Mesendoderm (in vitro differentiated cells): ENCODE data around the gene TSPAN11.

Experiments
- DNase-seq: peaks from one replicate; pipeline ENCODE4 v3.0.0; 2013
- H2AK5ac ChIP-seq: 2 replicates; pipeline ENCODE4 v1.6.1; 2013; ENCODE audit warnings: low read length, inconsistent platforms
- H2BK120ac ChIP-seq: 2 replicates; pipeline ENCODE4 v1.6.1; 2013; ENCODE audit warnings: low read depth, mild to moderate bottlenecking, low read length, moderate library complexity, mixed read lengths
- H2BK15ac ChIP-seq: replicated peaks from 2 replicates; pipeline ENCODE4 v1.6.1; 2013; ENCODE audit warnings: low read depth, mild to moderate bottlenecking, moderate library complexity
- H2BK5ac ChIP-seq: 2 replicates; pipeline ENCODE4 v1.6.1; 2013; ENCODE audit warnings: low read length, inconsistent platforms
- H3K18ac ChIP-seq: 2 replicates; pipeline ENCODE4 v1.6.1; 2013; ENCODE audit warnings: mild to moderate bottlenecking, low read length, mixed read lengths
- H3K23ac ChIP-seq: one replicate; pipeline ENCODE4 v1.6.1; 2013; ENCODE audit warnings: low read length
- H3K27ac ChIP-seq: 2 replicates; pipeline ENCODE4 v1.5.1; 2013; ENCODE audit warnings: low read depth, mild to moderate bottlenecking, inconsistent platforms, low read length, moderate library complexity
- H3K27me3 ChIP-seq: 2 replicates; pipeline ENCODE4 v1.6.1; 2013; ENCODE audit warnings: low read length, control low read depth, mild to moderate bottlenecking, inconsistent platforms; ENCODE audit not compliant: insufficient read depth, poor library complexity
- H3K36me3 ChIP-seq: 2 replicates; pipeline ENCODE4 v1.6.1; 2013; ENCODE audit warnings: low read length, inconsistent platforms; ENCODE audit not compliant: control insufficient read depth, insufficient read depth
- H3K4ac ChIP-seq: one replicate; pipeline ENCODE4 v1.6.1; 2013; ENCODE audit warnings: low read depth, mild to moderate bottlenecking, low read length, moderate library complexity
- H3K4me1 ChIP-seq: 2 replicates; pipeline ENCODE4 v1.6.1; 2013; ENCODE audit warnings: low read depth, low read length, inconsistent platforms; ENCODE audit not compliant: control insufficient read depth
- H3K4me2 ChIP-seq: 2 replicates; pipeline ENCODE4 v1.6.1; 2013; ENCODE audit warnings: low read length
- H3K4me3 ChIP-seq: 2 replicates; pipeline ENCODE4 v1.5.1; 2013; ENCODE audit warnings: mild to moderate bottlenecking, low read length
- H3K56ac ChIP-seq: one replicate; pipeline ENCODE4 v1.6.1; 2013; ENCODE audit warnings: low read length
- H3K79me1 ChIP-seq: 2 replicates; pipeline ENCODE4 v1.6.1; 2013; ENCODE audit warnings: low read length, inconsistent platforms
- H3K79me2 ChIP-seq: 2 replicates; pipeline ENCODE4 v1.6.1; 2013; ENCODE audit warnings: mild to moderate bottlenecking, low read length; ENCODE audit not compliant: control insufficient read depth, insufficient read depth
- H3K9ac ChIP-seq: 2 replicates; pipeline ENCODE4 v1.6.1; 2013; ENCODE audit warnings: low read length, inconsistent platforms
- H4K5ac ChIP-seq: one replicate; pipeline ENCODE4 v1.6.1; 2013; ENCODE audit warnings: low read length
- H4K8ac ChIP-seq: one replicate; pipeline ENCODE4 v1.6.1; 2013; ENCODE audit warnings: low read depth, mild to moderate bottlenecking, control low read depth, low read length, moderate library complexity
- WGBS: extraction: QIAGEN DNeasy Blood & Tissue Kit; methylation state at CpG from one replicate; pipeline ENCODE4 v1.1.7; 2013; ENCODE audit warnings: low lambda C conversion rate, missing lambda C conversion rate; ENCODE audit not compliant: insufficient coverage; ENCODE audit errors: extremely low coverage; 5-methylcytosine and 5-hydroxymethylcytosine counted together

Gene TSPAN11

DNA sequence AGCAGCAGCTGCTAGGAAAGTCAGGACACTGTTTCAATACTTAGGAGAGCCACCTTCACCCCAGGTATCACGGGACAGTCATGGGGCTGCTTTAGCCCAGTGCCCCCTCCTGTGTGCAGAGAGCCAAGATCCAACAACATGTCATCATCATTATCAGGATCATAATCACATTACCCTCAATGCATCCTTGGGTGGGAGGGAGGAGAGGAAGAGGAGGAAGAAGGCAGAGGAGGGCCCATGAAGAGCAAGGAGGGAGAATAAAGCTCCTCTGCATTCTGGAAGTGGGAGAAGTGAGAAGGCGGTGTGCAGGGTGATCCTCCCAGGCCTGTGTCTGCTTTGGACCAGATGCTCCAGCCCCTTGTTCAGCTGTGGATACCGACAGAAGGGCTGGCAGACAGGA lies 64.2 kb downstream of the TSPAN11 start:
- Histone ChIP-seq H4K5ac (no peak overlapping the region), H3K27ac (no peak overlapping the region), H2BK15ac (no peak overlapping the region), H3K27me3 (no peaks in the 10 kb centered on the region), H3K4me1 (no peaks in the 10 kb centered on the region), H2AK5ac (no peak overlapping the region), H3K79me1 (no peaks in the 10 kb centered on the region), H3K23ac (no peak overlapping the region), H2BK5ac (no peak overlapping the region), H4K8ac (no peak overlapping the region), H3K4me2 (no peak overlapping the region), H3K4ac (no peak overlapping the region), H3K18ac (no peak overlapping the region), H3K36me3 (no peaks in the 10 kb centered on the region), H3K56ac (no peak overlapping the region), H3K9ac (no peak overlapping the region), H3K79me2 (no peaks in the 10 kb centered on the region), H3K4me3 (no peak overlapping the region), H2BK120ac (no peak overlapping the region)
- DNase-seq = no peak
- WGBS = no CpG with 5 or more reads among the region's 3 CpGs

DNA sequence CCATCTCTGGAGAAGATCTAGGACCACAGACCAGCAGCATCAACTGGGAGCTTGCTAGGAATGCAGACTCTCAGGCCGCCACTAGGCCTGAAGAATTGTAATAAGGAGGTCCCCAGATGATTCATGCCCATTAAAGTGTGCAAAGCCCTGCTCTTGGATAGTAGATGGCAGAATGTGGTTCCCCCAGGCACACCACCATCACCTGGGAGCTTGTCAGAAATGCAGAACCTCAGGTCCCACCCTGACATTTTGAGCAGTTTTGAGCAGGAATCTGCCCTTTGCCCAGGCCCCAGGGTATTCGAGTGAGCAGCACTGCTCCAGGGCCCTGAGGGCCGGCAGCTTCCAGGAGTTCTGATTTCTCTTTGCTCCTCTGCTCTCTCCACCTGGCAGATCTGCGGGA lies 64.9 kb downstream of the TSPAN11 start:
- H3K4ac ChIP-seq = no peak overlapping the region
- no CpG with 5 or more reads among the region's 4 CpGs for WGBS

GRCh38 chr12:30992381-30992780 lies 65.8 kb downstream of the TSPAN11 start:
- Histone ChIP-seq H3K4me2 (no peak overlapping the region), H3K4me1 (no peaks in the 10 kb centered on the region), H2BK120ac (no peak overlapping the region), H2BK5ac (no peak overlapping the region), H4K5ac (no peak overlapping the region), H3K18ac (no peak overlapping the region), H3K27me3 (no peaks in the 10 kb centered on the region), H2BK15ac (no peak overlapping the region), H3K79me2 (no peaks in the 10 kb centered on the region), H3K4me3 (no peak overlapping the region), H3K36me3 (no peaks in the 10 kb centered on the region), H3K27ac (no peak overlapping the region), H2AK5ac (no peak overlapping the region), H3K79me1 (no peaks in the 10 kb centered on the region), H3K56ac (no peak overlapping the region), H4K8ac (no peak overlapping the region), H3K9ac (no peak overlapping the region), H3K4ac (no peak overlapping the region), H3K23ac (no peak overlapping the region)
- DNase-seq = no peak
- WGBS = no CpG with 5 or more reads among the region's 4 CpGs

More for the DNA sequence above, 64.9 kb downstream of the TSPAN11 start:
- Histone ChIP-seq H3K18ac (no peak overlapping the region), H4K5ac (no peak overlapping the region), H3K36me3 (no peaks in the 10 kb centered on the region), H3K9ac (no peak overlapping the region), H3K79me1 (no peaks in the 10 kb centered on the region), H3K4me2 (no peak overlapping the region), H2BK120ac (no peak overlapping the region), H3K79me2 (no peaks in the 10 kb centered on the region), H3K56ac (no peak overlapping the region), H2AK5ac (no peak overlapping the region), H3K4me3 (no peak overlapping the region), H4K8ac (no peak overlapping the region), H2BK15ac (no peak overlapping the region), H3K27ac (no peak overlapping the region), H3K27me3 (no peaks in the 10 kb centered on the region), H2BK5ac (no peak overlapping the region), H3K23ac (no peak overlapping the region), H3K4me1 (no peaks in the 10 kb centered on the region)
- DNase-seq = no peak

DNA sequence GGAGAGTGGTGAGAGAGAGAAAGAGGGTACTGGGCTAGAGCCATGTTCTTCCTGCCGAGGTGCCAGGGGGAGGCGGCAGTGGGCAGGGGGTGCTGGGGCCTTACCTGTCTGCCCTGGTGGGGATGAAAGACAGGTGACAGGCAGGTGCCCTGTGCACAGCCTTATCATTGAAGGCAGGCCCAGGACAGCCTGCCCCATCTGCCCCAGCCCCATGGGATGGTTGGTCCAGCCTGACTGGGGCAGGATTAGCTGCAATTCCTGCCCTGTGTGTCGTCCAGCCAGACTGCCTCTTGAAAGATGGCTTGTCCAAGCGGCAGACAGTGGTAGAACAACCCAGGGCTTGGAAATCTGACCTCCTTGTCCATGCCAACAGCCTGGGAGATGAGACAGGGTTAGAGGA lies 67.2 kb downstream of the TSPAN11 start:
- Histone ChIP-seq H3K18ac (no peak overlapping the region), H3K4me1 (no peaks in the 10 kb centered on the region), H3K36me3 (no peaks in the 10 kb centered on the region), H3K79me2 (no peaks in the 10 kb centered on the region), H2BK120ac (no peak overlapping the region), H2BK15ac (no peak overlapping the region), H3K4ac (no peak overlapping the region), H3K27me3 (no peaks in the 10 kb centered on the region), H3K23ac (no peak overlapping the region), H3K56ac (no peak overlapping the region), H2AK5ac (no peak overlapping the region), H3K4me2 (no peak overlapping the region), H3K4me3 (no peak overlapping the region), H4K8ac (no peak overlapping the region), H3K27ac (no peak overlapping the region), H3K9ac (no peak overlapping the region), H2BK5ac (no peak overlapping the region), H3K79me1 (no peaks in the 10 kb centered on the region), H4K5ac (no peak overlapping the region)
- no peak for DNase-seq
- WGBS = no CpG with 5 or more reads among the region's 4 CpGs

DNA sequence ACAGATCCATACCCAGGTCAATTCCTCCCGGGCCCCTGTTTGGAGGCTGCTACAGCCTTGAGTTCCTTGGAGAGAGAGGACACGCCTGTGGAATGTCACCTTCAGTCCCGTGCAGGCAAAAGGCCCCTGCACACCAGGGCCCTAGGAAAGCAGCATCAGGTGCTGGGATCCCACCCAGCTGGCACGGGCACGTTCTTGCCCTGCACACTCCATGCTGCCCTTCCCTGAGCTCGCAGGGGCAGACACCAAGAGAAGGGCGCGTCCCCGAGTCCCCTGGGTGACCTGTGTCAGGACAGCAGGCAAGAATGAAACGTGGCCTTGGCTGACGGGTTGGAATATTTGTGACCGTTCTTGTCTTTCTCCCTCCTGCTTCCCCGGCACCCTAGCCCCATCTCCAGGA lies 67.7 kb downstream of the TSPAN11 start:
- Histone ChIP-seq H2AK5ac (no peak overlapping the region), H3K27ac (no peak overlapping the region), H3K9ac (no peak overlapping the region), H3K27me3 (no peaks in the 10 kb centered on the region), H2BK15ac (no peak overlapping the region), H3K56ac (no peak overlapping the region), H2BK120ac (no peak overlapping the region), H4K8ac (no peak overlapping the region), H3K4ac (no peak overlapping the region), H3K4me3 (no peak overlapping the region), H3K36me3 (no peaks in the 10 kb centered on the region), H3K18ac (no peak overlapping the region), H3K4me2 (no peak overlapping the region), H3K4me1 (no peaks in the 10 kb centered on the region), H3K79me2 (no peaks in the 10 kb centered on the region), H2BK5ac (no peak overlapping the region), H4K5ac (no peak overlapping the region), H3K23ac (no peak overlapping the region), H3K79me1 (no peaks in the 10 kb centered on the region)
- no CpG with 5 or more reads among the region's 13 CpGs for WGBS
- no peak for DNase-seq

DNA sequence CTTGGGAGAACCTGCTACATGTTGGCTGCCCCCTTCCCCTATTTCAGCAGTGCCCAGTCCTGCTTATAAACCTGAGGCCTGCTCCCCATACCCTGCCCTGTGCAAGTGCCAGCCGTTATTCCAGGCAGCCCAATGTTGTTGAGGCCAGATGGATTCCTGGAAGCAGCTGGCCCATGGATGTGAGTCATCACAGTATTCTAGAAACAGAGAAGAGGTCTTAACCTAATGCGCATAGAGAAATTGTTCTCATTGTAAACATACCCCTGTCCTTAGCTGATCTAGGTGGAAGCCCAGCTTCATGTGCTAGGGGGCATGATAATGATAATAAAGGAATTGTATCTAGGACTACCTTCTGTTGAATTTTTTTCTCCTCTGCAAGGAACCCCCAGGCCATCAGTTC lies 69.7 kb downstream of the TSPAN11 start:
- no peak overlapping the region for H3K4me3 ChIP-seq
- H3K18ac ChIP-seq = no peak overlapping the region
- no peaks in the 10 kb centered on the region for H3K27me3 ChIP-seq
- no peak overlapping the region for H4K5ac ChIP-seq
- no peak overlapping the region for H3K56ac ChIP-seq
- H3K9ac ChIP-seq = no peak overlapping the region
- no peak overlapping the region for H2BK5ac ChIP-seq
- H3K4me1 ChIP-seq = no peaks in the 10 kb centered on the region
- no peak overlapping the region for H2BK15ac ChIP-seq
- no peak overlapping the region for H3K27ac ChIP-seq
- H3K4ac ChIP-seq = no peak overlapping the region
- H3K4me2 ChIP-seq = no peak overlapping the region
- H3K36me3 ChIP-seq = no peaks in the 10 kb centered on the region
- H2BK120ac ChIP-seq = no peak overlapping the region
- H4K8ac ChIP-seq = no peak overlapping the region
- H3K23ac ChIP-seq = no peak overlapping the region
- H3K79me1 ChIP-seq = no peaks in the 10 kb centered on the region
- WGBS = no CpG with 5 or more reads among the region's 2 CpGs
- H3K79me2 ChIP-seq = no peaks in the 10 kb centered on the region
- DNase-seq = peak; percentile 34
- no peak overlapping the region for H2AK5ac ChIP-seq
